NT2/D1 (cell line): ENCODE results near the gene DUSP6.

Source experiments
- SUZ12 ChIP-seq: IDR thresholded peaks from 2 replicates; pipeline ENCODE4 v1.6.1; 2011; ENCODE audit not compliant: insufficient read length, insufficient read depth; ENCODE audit errors: extremely low read depth
- YY1 ChIP-seq: IDR thresholded peaks from 2 replicates; pipeline ENCODE4 v1.6.1; 2011; ENCODE audit not compliant: insufficient read length, insufficient read depth
- ZNF274 ChIP-seq: IDR thresholded peaks from 2 replicates; pipeline ENCODE4 v1.6.1; 2011; ENCODE audit warnings: mild to moderate bottlenecking, low read depth, low read length

- TF ChIP-seq YY1 (no peak), ZNF274 (no peak), SUZ12 (no peak)
These were observed 12.8 kb downstream of the DUSP6 start for GRCh38 chr12:89339526-89339925.
